Activated naive CD4-positive, alpha-beta T cell treated with anti-CD3 and anti-CD28 coated beads, Interleukin-2, amount 10 ng/mL, durations not matched to agents 7 days and 5 days (primary cell): ENCODE measurements around the gene FYCO1.

Experiments used
- CTCF ChIA-PET: fragments of 350-600 bp; sonication (Branson Sonifier 250); formaldehyde crosslinking; loops from one replicate; lab custom pipeline; 2021; ENCODE audit warnings: antibody characterized with exemption; lab: Charles Lee
- DNase-seq: peaks from one replicate; pipeline ENCODE4 v3.0.0-alpha.2; 2020
- H3K27ac Mint-ChIP-seq: one replicate; pipeline ENCODE4 v1.8.0; 2021; ENCODE audit warnings: mild to moderate bottlenecking, moderate library complexity, mixed read lengths
- H3K27me3 Mint-ChIP-seq: one replicate; pipeline ENCODE4 v1.8.0; 2021; ENCODE audit warnings: mild to moderate bottlenecking, mixed read lengths
- H3K36me3 Mint-ChIP-seq: one replicate; pipeline ENCODE4 v1.8.0; 2021; ENCODE audit warnings: mixed read lengths
- H3K4me1 Mint-ChIP-seq: one replicate; pipeline ENCODE4 v1.8.0; 2021; ENCODE audit warnings: mixed read lengths
- H3K4me3 Mint-ChIP-seq: one replicate; pipeline ENCODE4 v1.8.0; 2021; ENCODE audit warnings: mild to moderate bottlenecking, moderate library complexity, mixed read lengths
- H3K9me3 Mint-ChIP-seq: one replicate; pipeline ENCODE4 v1.8.0; 2021; ENCODE audit warnings: mixed read lengths

Gene FYCO1

GRCh38 chr3:45994419-45995235 is 997 bp downstream of the FYCO1 start:
- CTCF ChIA-PET = interaction anchor here (1.3 to 2.2 kb wide), 5 partner anchors 30 to 83 kb away, joined by 4 to 9 read pairs (median 5); no protein-coding TSS in a partner anchor
- Mint-ChIP-seq H3K9me3 (no peaks in the 10 kb centered on the region), H3K36me3 (peaks cover 29% of the 10 kb centered on the region), H3K4me3 (peak overlapping the region; percentile 86), H3K4me1 (peaks cover 56% of the 10 kb centered on the region), H3K27me3 (peaks cover 18% of the 10 kb centered on the region), H3K27ac (peak overlapping the region; percentile 90)
- peak; percentile 51 for DNase-seq

DNA sequence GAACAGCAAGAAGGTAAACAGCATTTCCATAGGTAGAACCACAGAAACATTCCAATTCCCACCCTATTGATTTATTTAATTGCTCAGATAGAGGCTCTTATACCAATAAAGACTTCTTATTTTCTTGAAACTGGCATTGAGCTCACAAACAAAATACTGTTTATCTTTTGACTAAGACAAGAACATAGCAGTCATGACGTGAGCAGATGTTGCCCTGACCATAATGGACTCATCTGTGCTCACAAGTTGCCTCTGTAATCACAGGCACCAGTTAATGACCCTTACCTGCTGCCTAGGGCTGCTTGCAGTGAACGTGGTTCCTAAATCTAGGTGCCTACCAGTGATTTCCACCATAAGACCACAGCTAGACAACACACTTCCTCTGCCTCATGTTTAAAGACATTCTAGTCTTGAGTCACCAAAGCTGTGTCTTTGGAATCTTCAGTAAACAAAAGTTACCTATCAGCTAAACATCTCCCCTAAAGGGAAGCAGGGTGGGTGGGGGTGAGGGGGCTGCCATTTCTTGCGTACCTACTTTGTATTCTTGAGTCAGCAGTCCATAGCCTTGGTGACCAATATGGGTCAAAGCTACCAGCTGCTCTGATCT is 2.1 kb downstream of the FYCO1 start:
- Mint-ChIP-seq H3K36me3 (peaks cover 36% of the 10 kb centered on the region), H3K4me1 (peaks cover 59% of the 10 kb centered on the region), H3K27me3 (peaks cover 9% of the 10 kb centered on the region), H3K4me3 (peak overlapping the region; percentile 52), H3K9me3 (no peaks in the 10 kb centered on the region), H3K27ac (peak overlapping the region; percentile 81)
- CTCF ChIA-PET = interaction anchor here (1.6 to 2.2 kb wide), 5 partner anchors 13 to 84 kb away, joined by 5 to 9 read pairs (median 6); no protein-coding TSS in a partner anchor
- DNase-seq = peak; percentile 42

DNA sequence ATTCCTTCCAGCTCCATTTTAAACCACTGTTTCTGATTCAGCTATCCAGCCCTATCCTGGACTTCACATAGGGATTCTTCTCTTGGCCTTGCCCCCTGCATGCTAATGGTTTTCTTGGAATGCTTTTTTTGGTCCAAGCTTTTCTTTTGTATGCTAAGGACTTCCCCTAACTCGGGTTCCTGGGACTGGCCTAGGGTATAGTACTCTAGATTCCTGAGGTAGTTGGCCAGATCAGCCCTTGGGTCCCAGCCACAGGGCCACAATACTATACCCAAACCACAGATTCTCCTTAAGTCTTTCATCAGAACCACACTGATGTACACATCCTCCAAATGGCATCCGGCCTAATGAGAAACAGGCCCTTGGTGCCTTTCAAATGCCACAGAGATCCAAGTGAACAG is 2.8 kb downstream of the FYCO1 start:
- no peaks in the 10 kb centered on the region for H3K9me3 Mint-ChIP-seq
- CTCF ChIA-PET = interaction anchor here (1.6 to 2.2 kb wide), 3 partner anchors 13 to 46 kb away, joined by 5 to 6 read pairs (median 6); no protein-coding TSS in a partner anchor
- H3K36me3 Mint-ChIP-seq = peaks cover 39% of the 10 kb centered on the region
- H3K4me1 Mint-ChIP-seq = peaks cover 59% of the 10 kb centered on the region
- DNase-seq = no peak
- H3K27me3 Mint-ChIP-seq = peaks cover 3% of the 10 kb centered on the region
- peak overlapping the region; percentile 81 for H3K27ac Mint-ChIP-seq
- H3K4me3 Mint-ChIP-seq = no peak overlapping the region

- CTCF ChIA-PET = no interaction called here
- Mint-ChIP-seq H3K27ac (no peak overlapping the region), H3K36me3 (peaks cover 42% of the 10 kb centered on the region), H3K9me3 (no peaks in the 10 kb centered on the region), H3K4me3 (no peak overlapping the region), H3K27me3 (no peaks in the 10 kb centered on the region), H3K4me1 (peaks cover 62% of the 10 kb centered on the region)
- no peak for DNase-seq
These were observed 3.4 kb downstream of the FYCO1 start for GRCh38 chr3:45992133-45992729.

- Mint-ChIP-seq H3K27ac (no peak overlapping the region), H3K4me3 (no peak overlapping the region)
- CTCF ChIA-PET = no interaction called here
These were observed 4.3 kb downstream of the FYCO1 start for GRCh38 chr3:45991341-45991740.

GRCh38 chr3:45990181-45990580 is 5.4 kb downstream of the FYCO1 start:
- Mint-ChIP-seq H3K27me3 (no peaks in the 10 kb centered on the region), H3K4me1 (peaks cover 53% of the 10 kb centered on the region), H3K36me3 (peaks cover 51% of the 10 kb centered on the region), H3K4me3 (no peak overlapping the region), H3K27ac (no peak overlapping the region), H3K9me3 (no peaks in the 10 kb centered on the region)
- no peak for DNase-seq
- CTCF ChIA-PET = no interaction called here

More at GRCh38 chr3:45991341-45991740, 4.3 kb downstream of the FYCO1 start:
- no peaks in the 10 kb centered on the region for H3K27me3 Mint-ChIP-seq
- peaks cover 46% of the 10 kb centered on the region for H3K36me3 Mint-ChIP-seq
- no peaks in the 10 kb centered on the region for H3K9me3 Mint-ChIP-seq
- peaks cover 60% of the 10 kb centered on the region for H3K4me1 Mint-ChIP-seq
- no peak for DNase-seq

GRCh38 chr3:45988804-45989203 is 6.8 kb downstream of the FYCO1 start:
- no peaks in the 10 kb centered on the region for H3K9me3 Mint-ChIP-seq
- DNase-seq = no peak
- peaks cover 63% of the 10 kb centered on the region for H3K36me3 Mint-ChIP-seq
- no peaks in the 10 kb centered on the region for H3K27me3 Mint-ChIP-seq
- CTCF ChIA-PET = interaction anchor here (1.2 kb wide), 1 partner anchor 89 kb away, joined by 4 read pairs; no protein-coding TSS in a partner anchor
- H3K4me1 Mint-ChIP-seq = peaks cover 48% of the 10 kb centered on the region
- no peak overlapping the region for H3K27ac Mint-ChIP-seq
- H3K4me3 Mint-ChIP-seq = no peak overlapping the region

DNA sequence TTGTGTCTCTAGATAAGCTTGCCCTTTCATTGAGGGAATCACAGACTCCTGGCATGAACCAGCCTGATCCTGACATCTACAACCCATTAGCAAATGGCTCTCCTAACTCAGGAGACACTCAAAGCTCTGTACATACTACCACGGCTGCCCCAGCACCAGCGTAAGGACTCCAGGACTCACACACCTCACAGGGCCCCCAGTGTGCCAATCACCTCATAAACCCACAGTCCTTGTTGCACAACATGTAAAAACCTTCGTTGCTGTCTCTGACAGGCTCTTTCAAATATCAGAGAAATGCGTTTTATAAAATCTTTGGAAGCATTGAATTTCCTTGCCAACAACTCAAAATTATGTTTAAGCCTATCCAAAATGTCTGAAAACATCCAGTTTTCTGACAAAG is 7.3 kb downstream of the FYCO1 start:
- CTCF ChIA-PET = interaction anchor here (0.7 to 1.2 kb wide), 2 partner anchors 88 to 90 kb away, joined by 3 to 4 read pairs; no protein-coding TSS in a partner anchor
- Mint-ChIP-seq H3K4me1 (peaks cover 44% of the 10 kb centered on the region), H3K4me3 (no peak overlapping the region), H3K27ac (no peak overlapping the region), H3K9me3 (no peaks in the 10 kb centered on the region), H3K27me3 (no peaks in the 10 kb centered on the region), H3K36me3 (peaks cover 67% of the 10 kb centered on the region)
- no peak for DNase-seq

DNA sequence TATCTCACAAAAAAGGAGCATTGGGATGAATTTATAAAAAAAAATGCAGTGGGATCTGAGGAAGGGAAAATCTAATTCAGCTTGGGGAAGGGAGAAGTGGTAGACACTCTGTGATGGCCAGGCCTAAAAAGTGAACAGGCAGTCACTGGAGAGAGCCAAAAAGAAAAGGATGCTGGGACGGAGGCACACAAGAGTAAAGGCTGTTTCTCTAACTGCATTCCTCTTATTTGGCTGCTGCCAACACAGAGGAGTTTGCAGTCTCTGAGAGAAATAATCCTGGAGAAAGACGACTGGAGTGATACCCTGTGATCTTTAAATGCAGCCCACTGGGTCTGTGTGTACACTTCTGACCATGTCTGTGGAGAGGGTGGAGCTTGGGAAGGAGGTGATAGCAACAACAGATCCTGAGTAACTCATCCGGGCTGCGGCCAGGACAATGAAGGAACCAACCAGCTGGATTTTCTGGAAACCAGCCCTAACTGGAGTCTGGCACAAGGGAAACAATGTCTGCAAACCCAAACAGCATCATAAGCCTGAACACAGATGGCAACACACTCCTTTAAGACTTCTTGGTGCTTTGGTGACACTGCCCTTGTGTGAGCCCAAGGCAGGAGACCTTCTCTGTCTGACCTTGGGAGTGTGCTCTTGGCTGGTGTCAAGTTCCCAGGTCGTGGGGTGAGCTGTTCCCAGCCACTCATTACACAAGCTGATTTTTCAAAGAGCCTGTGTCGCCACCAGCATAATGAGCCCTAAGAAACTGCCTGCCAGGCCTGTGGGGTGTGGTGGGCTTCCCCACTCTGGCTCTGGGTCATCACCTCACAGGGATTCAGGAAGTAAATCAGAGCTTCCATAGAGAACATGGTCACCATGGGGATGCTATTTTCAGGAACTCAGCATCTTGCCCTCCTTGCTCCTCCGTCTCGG is 8.0 kb downstream of the FYCO1 start:
- H3K4me3 Mint-ChIP-seq = no peak overlapping the region
- H3K36me3 Mint-ChIP-seq = peaks cover 68% of the 10 kb centered on the region
- H3K27me3 Mint-ChIP-seq = no peaks in the 10 kb centered on the region
- H3K27ac Mint-ChIP-seq = no peak overlapping the region
- CTCF ChIA-PET = interaction anchor here (0.7 to 1.2 kb wide), 3 partner anchors 11 to 91 kb away, joined by 3 to 4 read pairs (median 3); no protein-coding TSS in a partner anchor
- DNase-seq = no peak
- H3K9me3 Mint-ChIP-seq = no peaks in the 10 kb centered on the region
- H3K4me1 Mint-ChIP-seq = peaks cover 36% of the 10 kb centered on the region

DNA sequence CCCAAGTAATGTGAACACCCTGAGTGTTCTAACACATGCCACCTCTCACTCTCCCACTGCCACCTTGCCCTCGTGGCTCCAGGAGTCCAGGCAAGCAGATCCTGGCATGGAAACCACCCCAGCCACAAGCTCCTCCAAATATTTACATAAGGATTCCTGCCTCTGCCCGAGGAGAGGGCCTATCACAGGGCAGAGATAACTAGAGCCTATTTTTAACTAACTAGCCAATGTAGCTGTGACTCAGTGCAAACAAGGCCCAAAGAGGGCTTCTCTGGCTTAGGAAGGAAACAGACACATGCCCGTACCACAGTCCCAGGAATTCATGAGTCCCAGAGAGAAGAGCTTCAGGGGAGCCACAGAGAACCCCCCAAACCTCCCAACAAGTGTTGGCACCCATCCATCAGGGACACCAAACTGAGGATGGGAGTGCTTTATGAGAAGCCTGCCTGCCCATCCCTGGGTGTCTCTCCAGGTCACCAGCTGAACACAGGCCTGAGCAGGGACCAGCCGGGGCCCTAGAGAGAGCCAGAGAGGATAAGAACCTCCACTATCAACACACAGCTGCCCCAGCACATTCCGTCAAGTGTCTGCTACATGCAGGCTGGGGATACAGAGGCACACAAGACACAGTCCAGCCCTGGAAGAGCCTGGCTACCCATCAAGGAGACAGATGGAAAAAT is 9.2 kb downstream of the FYCO1 start:
- H3K27me3 Mint-ChIP-seq = no peaks in the 10 kb centered on the region
- H3K4me1 Mint-ChIP-seq = peaks cover 30% of the 10 kb centered on the region
- CTCF ChIA-PET = no interaction called here
- no peak overlapping the region for H3K27ac Mint-ChIP-seq
- H3K9me3 Mint-ChIP-seq = no peaks in the 10 kb centered on the region
- peaks cover 67% of the 10 kb centered on the region for H3K36me3 Mint-ChIP-seq
- no peak overlapping the region for H3K4me3 Mint-ChIP-seq
- DNase-seq = no peak

- DNase-seq = no peak
- CTCF ChIA-PET = no interaction called here
- Mint-ChIP-seq H3K9me3 (no peaks in the 10 kb centered on the region), H3K27ac (no peak overlapping the region), H3K36me3 (peaks cover 72% of the 10 kb centered on the region), H3K4me1 (peaks cover 34% of the 10 kb centered on the region), H3K27me3 (no peaks in the 10 kb centered on the region), H3K4me3 (no peak overlapping the region)
These were observed 9.9 kb downstream of the FYCO1 start for GRCh38 chr3:45985532-45986302.
